HUES64 (cell line): Measurements from ENCODE around the gene DNAH1.
"Not testable (repeated sequence)": the region's sequence is repeated elsewhere in the genome, so short reads cannot be mapped to it uniquely, and the experiment has no call there.

Experiments used
- H3K27ac ChIP-seq: 2 replicates; pipeline ENCODE4 v1.7.0; 2013; ENCODE audit warnings: low read depth, low read length, inconsistent platforms
- H3K27me3 ChIP-seq: 2 replicates; pipeline ENCODE4 v1.6.1; 2013; ENCODE audit warnings: mild to moderate bottlenecking, low read length; ENCODE audit not compliant: insufficient read depth
- H3K36me3 ChIP-seq: 2 replicates; pipeline ENCODE4 v1.6.1; 2013; ENCODE audit warnings: mild to moderate bottlenecking, low read length; ENCODE audit not compliant: insufficient read depth
- H3K4me1 ChIP-seq: 2 replicates; pipeline ENCODE4 v1.6.1; 2013; ENCODE audit warnings: mild to moderate bottlenecking, low read length, moderate library complexity; ENCODE audit not compliant: insufficient read depth
- H3K4me3 ChIP-seq: 2 replicates; pipeline ENCODE4 v1.5.1; 2013; ENCODE audit warnings: mild to moderate bottlenecking, low read length, moderate library complexity
- H3K9ac ChIP-seq: 2 replicates; pipeline ENCODE4 v1.6.1; 2013; ENCODE audit warnings: mild to moderate bottlenecking, low read depth, low read length
- H3K9me3 ChIP-seq: 2 replicates; pipeline ENCODE4 v1.6.1; 2013; ENCODE audit warnings: low read depth, low read length; ENCODE audit not compliant: insufficient read depth
- WGBS: fragments of 150-250, 120-280 bp; methylation state at CpG from one replicate; pipeline ENCODE4 v1.1.7; 2013; ENCODE audit warnings: missing lambda C conversion rate; 5-methylcytosine and 5-hydroxymethylcytosine counted together

DNAH1 gene

GRCh38 chr3:52279596-52279995, 36.5 kb upstream of the DNAH1 start:
- Histone ChIP-seq H3K9ac (no peak overlapping the region), H3K36me3 (0 out of 2 replicates have a peak, but pooled peaks cover 2% of the 10 kb centered on the region), H3K4me3 (peak overlapping the region; percentile 86; the same call in 1 of the 2 replicates), H3K27me3 (no peaks in the 10 kb centered on the region), H3K9me3 (no peaks in the 10 kb centered on the region), H3K4me1 (peaks cover 10% of the 10 kb centered on the region; the same call in 1 of the 2 replicates), H3K27ac (peak overlapping the region; percentile 53; the same call in 1 of the 2 replicates)
- 80% methylated on average over 2 of the region's 2 CpGs for WGBS

GRCh38 chr3:52280050-52280461, 36.1 kb upstream of the DNAH1 start:
- H3K27ac ChIP-seq, result peak overlapping the region; percentile 19; the same call in 1 of the 2 replicates
- H3K4me3 ChIP-seq, result no peak overlapping the region
- WGBS, result 91% methylated on average over 6 of the region's 6 CpGs

GRCh38 chr3:52281981-52282801, 33.9 kb upstream of the DNAH1 start:
- H3K4me3 ChIP-seq, result no peak overlapping the region
- no peaks in the 10 kb centered on the region for H3K9me3 ChIP-seq
- H3K27me3 ChIP-seq, result no peaks in the 10 kb centered on the region
- H3K9ac ChIP-seq, result no peak overlapping the region
- WGBS, result 94% methylated on average over 8 of the region's 8 CpGs
- 0 out of 2 replicates have a peak, but pooled peaks cover 5% of the 10 kb centered on the region for H3K4me1 ChIP-seq
- no peak overlapping the region for H3K27ac ChIP-seq
- no peaks in the 10 kb centered on the region for H3K36me3 ChIP-seq

More at GRCh38 chr3:52280050-52280461, 36.1 kb upstream of the DNAH1 start:
- Histone ChIP-seq H3K27me3 (no peaks in the 10 kb centered on the region), H3K9me3 (no peaks in the 10 kb centered on the region), H3K4me1 (peaks cover 10% of the 10 kb centered on the region; the same call in 1 of the 2 replicates), H3K36me3 (0 out of 2 replicates have a peak, but pooled peaks cover 2% of the 10 kb centered on the region), H3K9ac (no peak overlapping the region)

- WGBS, result 83% methylated on average over 1 of the region's 1 CpG
- Histone ChIP-seq H3K4me1 (0 out of 2 replicates have a peak, but pooled peaks cover 5% of the 10 kb centered on the region), H3K4me3 (no peak overlapping the region), H3K27me3 (no peaks in the 10 kb centered on the region), H3K9ac (no peak overlapping the region), H3K36me3 (no peaks in the 10 kb centered on the region), H3K9me3 (no peaks in the 10 kb centered on the region), H3K27ac (no peak overlapping the region)
Measured at GRCh38 chr3:52283306-52283705, 32.8 kb upstream of the DNAH1 start.

GRCh38 chr3:52284051-52284450, 32.1 kb upstream of the DNAH1 start:
- not testable (repeated sequence) for H3K27ac ChIP-seq, H3K36me3 ChIP-seq, H3K9me3 ChIP-seq, H3K27me3 ChIP-seq, H3K4me3 ChIP-seq, H3K4me1 ChIP-seq, H3K9ac ChIP-seq
- 90% methylated on average over 4 of the region's 4 CpGs for WGBS

GRCh38 chr3:52286777-52287110, 29.4 kb upstream of the DNAH1 start:
- H3K4me3 ChIP-seq, result peak overlapping the region; percentile 89
- H3K27me3 ChIP-seq, result no peaks in the 10 kb centered on the region
- no peak overlapping the region; the same call in 1 of the 2 replicates for H3K27ac ChIP-seq
- no peaks in the 10 kb centered on the region for H3K36me3 ChIP-seq
- no peaks in the 10 kb centered on the region for H3K9me3 ChIP-seq
- 89% methylated on average over 8 of the region's 8 CpGs for WGBS
- peaks cover 3% of the 10 kb centered on the region; the same call in 1 of the 2 replicates for H3K4me1 ChIP-seq
- peak overlapping the region; percentile 96 for H3K9ac ChIP-seq

GRCh38 chr3:52288674-52289073, 27.4 kb upstream of the DNAH1 start:
- peaks cover 3% of the 10 kb centered on the region; the same call in 1 of the 2 replicates for H3K4me1 ChIP-seq
- H3K4me3 ChIP-seq, result peak overlapping the region; percentile 89
- H3K27me3 ChIP-seq, result no peaks in the 10 kb centered on the region
- H3K9ac ChIP-seq, result 0 out of 2 replicates have a peak overlapping the region, but pooled peaks have one; percentile 96
- H3K27ac ChIP-seq, result no peak overlapping the region
- H3K36me3 ChIP-seq, result no peaks in the 10 kb centered on the region
- H3K9me3 ChIP-seq, result no peaks in the 10 kb centered on the region
- WGBS, result 94% methylated on average over 6 of the region's 6 CpGs

GRCh38 chr3:52289338-52289746, 26.8 kb upstream of the DNAH1 start:
- Histone ChIP-seq H3K9me3 (no peaks in the 10 kb centered on the region), H3K4me1 (peaks cover 3% of the 10 kb centered on the region; the same call in 1 of the 2 replicates), H3K27ac (no peak overlapping the region), H3K27me3 (no peaks in the 10 kb centered on the region), H3K9ac (no peak overlapping the region), H3K36me3 (no peaks in the 10 kb centered on the region), H3K4me3 (no peak overlapping the region)
- 92% methylated on average over 1 of the region's 1 CpG for WGBS

GRCh38 chr3:52289747-52290595, 26.1 kb upstream of the DNAH1 start:
- 88% methylated on average over 15 of the region's 15 CpGs for WGBS
- H3K4me1 ChIP-seq, result peaks cover 3% of the 10 kb centered on the region; the same call in 1 of the 2 replicates
- no peak overlapping the region for H3K27ac ChIP-seq
- no peak overlapping the region for H3K4me3 ChIP-seq
- H3K9ac ChIP-seq, result no peak overlapping the region
- no peaks in the 10 kb centered on the region for H3K9me3 ChIP-seq
- H3K36me3 ChIP-seq, result no peaks in the 10 kb centered on the region
- no peaks in the 10 kb centered on the region for H3K27me3 ChIP-seq

- 92% methylated on average over 23 of the region's 23 CpGs for WGBS
- H3K4me3 ChIP-seq, result no peak overlapping the region
- no peak overlapping the region for H3K27ac ChIP-seq
- H3K9me3 ChIP-seq, result no peaks in the 10 kb centered on the region
- no peaks in the 10 kb centered on the region for H3K36me3 ChIP-seq
- H3K4me1 ChIP-seq, result peaks cover 3% of the 10 kb centered on the region; the same call in 1 of the 2 replicates
- no peaks in the 10 kb centered on the region for H3K27me3 ChIP-seq
- no peak overlapping the region for H3K9ac ChIP-seq
Measured at GRCh38 chr3:52290596-52291507, 25.3 kb upstream of the DNAH1 start.
